CD4-positive, alpha-beta T cell treated with Interferon alpha-2 for 1 hour (primary cell): Measurements from ENCODE around the gene PSMA2.
"Not testable (repeated sequence)": the region's sequence is repeated elsewhere in the genome, so short reads cannot be mapped to it uniquely, and the experiment has no call there.

Source experiments
- DNase-seq, 2 donors: peaks; one replicate each; pipeline ENCODE4 v3.0.0-alpha.2; 2020 to 2022

PSMA2 gene

GRCh38 chr7:42900842-42901241, 31.1 kb downstream of the PSMA2 start:
- DNase-seq = no peak

- DNase-seq = no peak
Measured at GRCh38 chr7:42893346-42894240, 38.4 kb downstream of the PSMA2 start.

GRCh38 chr7:42886893-42887505, 45.0 kb downstream of the PSMA2 start:
- DNase-seq = no peak

- no peak for DNase-seq
Measured at GRCh38 chr7:42886129-42886528, 45.8 kb downstream of the PSMA2 start.

DNA sequence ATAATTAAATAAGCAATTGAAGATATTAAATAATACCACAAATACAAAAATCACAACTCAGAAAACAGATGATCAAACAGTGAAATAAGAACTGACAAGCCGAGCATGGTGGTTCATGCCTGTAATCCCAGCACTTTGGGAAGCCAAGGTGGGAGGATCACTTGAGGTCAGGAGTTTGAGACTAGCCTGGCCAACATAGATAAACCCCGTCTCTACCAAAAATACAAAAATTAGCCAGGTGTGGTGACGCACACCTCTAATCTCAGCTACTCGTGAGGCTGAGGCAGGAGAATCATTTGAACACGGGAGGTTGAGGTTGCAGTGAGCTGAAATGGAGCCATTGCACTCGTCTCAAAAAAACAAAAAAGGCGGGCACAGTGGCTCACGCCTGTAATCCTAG, 46.8 kb downstream of the PSMA2 start:
- DNase-seq = not testable (repeated sequence)

- DNase-seq = peak in 1 of 2 donors; percentile 5
Measured at GRCh38 chr7:42883950-42884349, 48.0 kb downstream of the PSMA2 start.

- no peak for DNase-seq
Measured at GRCh38 chr7:42880392-42880791, 51.6 kb downstream of the PSMA2 start.

DNA sequence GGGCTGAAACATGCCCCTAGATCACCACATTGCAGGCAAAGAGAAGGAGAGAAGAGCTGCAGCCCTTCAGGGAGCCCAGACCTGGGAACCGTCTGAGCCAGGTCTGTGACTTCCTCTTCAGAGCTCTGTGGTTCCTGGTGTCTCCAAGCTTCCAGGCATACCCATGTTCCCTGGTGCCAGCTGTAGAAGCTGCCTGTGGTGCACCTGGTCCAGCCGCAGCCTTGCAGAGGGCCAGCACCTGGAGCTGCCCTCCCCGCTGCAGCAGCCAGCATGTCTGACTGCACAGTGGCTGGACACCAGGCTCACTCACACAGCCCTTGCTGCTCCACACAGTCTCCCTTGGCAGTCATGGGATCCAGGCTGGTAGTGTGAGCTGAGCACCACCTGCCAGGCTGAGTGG, 53.7 kb downstream of the PSMA2 start:
- no peak for DNase-seq

GRCh38 chr7:42877862-42878261, 54.1 kb downstream of the PSMA2 start:
- no peak for DNase-seq

- peak; percentile 38 to 50 for DNase-seq
Measured at GRCh38 chr7:42876182-42877068, 55.5 kb downstream of the PSMA2 start.

- no peak for DNase-seq
Measured at GRCh38 chr7:42869131-42870020, 62.6 kb downstream of the PSMA2 start.

- DNase-seq = no peak
Measured at GRCh38 chr7:42868480-42868879, 63.5 kb downstream of the PSMA2 start.
